HUES64 (cell line): Measurements from ENCODE around the gene TERT.

Experiments
- H3K27ac ChIP-seq: 2 replicates; pipeline ENCODE4 v1.7.0; 2013; ENCODE audit warnings: low read depth, low read length, inconsistent platforms
- H3K27me3 ChIP-seq: 2 replicates; pipeline ENCODE4 v1.6.1; 2013; ENCODE audit warnings: mild to moderate bottlenecking, low read length; ENCODE audit not compliant: insufficient read depth
- H3K36me3 ChIP-seq: 2 replicates; pipeline ENCODE4 v1.6.1; 2013; ENCODE audit warnings: mild to moderate bottlenecking, low read length; ENCODE audit not compliant: insufficient read depth
- H3K4me1 ChIP-seq: 2 replicates; pipeline ENCODE4 v1.6.1; 2013; ENCODE audit warnings: mild to moderate bottlenecking, low read length, moderate library complexity; ENCODE audit not compliant: insufficient read depth
- H3K4me3 ChIP-seq: 2 replicates; pipeline ENCODE4 v1.5.1; 2013; ENCODE audit warnings: mild to moderate bottlenecking, low read length, moderate library complexity
- H3K9ac ChIP-seq: 2 replicates; pipeline ENCODE4 v1.6.1; 2013; ENCODE audit warnings: mild to moderate bottlenecking, low read depth, low read length
- H3K9me3 ChIP-seq: 2 replicates; pipeline ENCODE4 v1.6.1; 2013; ENCODE audit warnings: low read depth, low read length; ENCODE audit not compliant: insufficient read depth
- WGBS: fragments of 150-250, 120-280 bp; methylation state at CpG from one replicate; pipeline ENCODE4 v1.1.7; 2013; ENCODE audit warnings: missing lambda C conversion rate; 5-methylcytosine and 5-hydroxymethylcytosine counted together

The TERT gene

GRCh38 chr5:1315709-1316587, 21.1 kb upstream of the TERT start:
- Histone ChIP-seq H3K4me1 (peaks cover 20% of the 10 kb centered on the region), H3K9ac (peak overlapping the region; percentile 9; the same call in 1 of the 2 replicates), H3K9me3 (peaks cover 1% of the 10 kb centered on the region; the same call in 1 of the 2 replicates), H3K27ac (peak overlapping the region; percentile 55; the same call in 1 of the 2 replicates), H3K27me3 (no peaks in the 10 kb centered on the region), H3K4me3 (peak overlapping the region; percentile 9; the same call in 1 of the 2 replicates), H3K36me3 (peaks cover 39% of the 10 kb centered on the region)
- 59% methylated on average over 33 of the region's 33 CpGs for WGBS

GRCh38 chr5:1315018-1315708, 20.3 kb upstream of the TERT start:
- no peak overlapping the region for H3K4me3 ChIP-seq
- no peak overlapping the region for H3K9ac ChIP-seq
- H3K36me3 ChIP-seq, result peaks cover 32% of the 10 kb centered on the region
- peaks cover 9% of the 10 kb centered on the region; the same call in 1 of the 2 replicates for H3K9me3 ChIP-seq
- WGBS, result 89% methylated on average over 13 of the region's 13 CpGs
- no peaks in the 10 kb centered on the region for H3K27me3 ChIP-seq
- H3K4me1 ChIP-seq, result peaks cover 20% of the 10 kb centered on the region
- H3K27ac ChIP-seq, result no peak overlapping the region

- Histone ChIP-seq H3K36me3 (peaks cover 26% of the 10 kb centered on the region), H3K9me3 (peaks cover 11% of the 10 kb centered on the region; the same call in 1 of the 2 replicates), H3K27me3 (no peaks in the 10 kb centered on the region), H3K4me1 (peaks cover 20% of the 10 kb centered on the region), H3K27ac (no peak overlapping the region), H3K9ac (no peak overlapping the region), H3K4me3 (no peak overlapping the region)
- WGBS, result 94% methylated on average over 13 of the region's 13 CpGs
These were observed 19.7 kb upstream of the TERT start for GRCh38 chr5:1314564-1314982.

- Histone ChIP-seq H3K9ac (no peak overlapping the region), H3K4me3 (no peak overlapping the region), H3K9me3 (peaks cover 11% of the 10 kb centered on the region; the same call in 1 of the 2 replicates), H3K27ac (no peak overlapping the region), H3K4me1 (peaks cover 20% of the 10 kb centered on the region), H3K27me3 (no peaks in the 10 kb centered on the region), H3K36me3 (peaks cover 13% of the 10 kb centered on the region)
- WGBS, result 90% methylated on average over 25 of the region's 25 CpGs
These were observed 18.3 kb upstream of the TERT start for GRCh38 chr5:1312993-1313833.

- WGBS, result 93% methylated on average over 7 of the region's 7 CpGs
- H3K27me3 ChIP-seq, result no peaks in the 10 kb centered on the region
- H3K9ac ChIP-seq, result no peak overlapping the region
- no peak overlapping the region for H3K27ac ChIP-seq
- no peak overlapping the region for H3K4me3 ChIP-seq
- H3K9me3 ChIP-seq, result peaks cover 11% of the 10 kb centered on the region; the same call in 1 of the 2 replicates
- H3K36me3 ChIP-seq, result peaks cover 3% of the 10 kb centered on the region; the same call in 1 of the 2 replicates
- H3K4me1 ChIP-seq, result peaks cover 20% of the 10 kb centered on the region
These were observed 17.3 kb upstream of the TERT start for GRCh38 chr5:1312206-1312605.

- Histone ChIP-seq H3K27ac (no peak overlapping the region), H3K9me3 (peaks cover 11% of the 10 kb centered on the region; the same call in 1 of the 2 replicates), H3K36me3 (no peaks in the 10 kb centered on the region), H3K4me1 (peaks cover 15% of the 10 kb centered on the region), H3K9ac (no peak overlapping the region), H3K27me3 (no peaks in the 10 kb centered on the region), H3K4me3 (no peak overlapping the region)
- 92% methylated on average over 15 of the region's 15 CpGs for WGBS
These were observed 16.7 kb upstream of the TERT start for GRCh38 chr5:1311439-1312055.

GRCh38 chr5:1310118-1310517, 15.2 kb upstream of the TERT start:
- H3K9me3 ChIP-seq, result peaks cover 11% of the 10 kb centered on the region; the same call in 1 of the 2 replicates
- no peak overlapping the region for H3K4me3 ChIP-seq
- no peaks in the 10 kb centered on the region for H3K36me3 ChIP-seq
- H3K27ac ChIP-seq, result no peak overlapping the region
- peaks cover under 1% of the 10 kb centered on the region; the same call in 1 of the 2 replicates for H3K4me1 ChIP-seq
- H3K9ac ChIP-seq, result no peak overlapping the region
- H3K27me3 ChIP-seq, result no peaks in the 10 kb centered on the region
- 90% methylated on average over 7 of the region's 7 CpGs for WGBS

- Histone ChIP-seq H3K4me1 (no peaks in the 10 kb centered on the region), H3K4me3 (no peak overlapping the region), H3K27me3 (no peaks in the 10 kb centered on the region), H3K36me3 (no peaks in the 10 kb centered on the region), H3K9me3 (no peaks in the 10 kb centered on the region), H3K9ac (no peak overlapping the region), H3K27ac (no peak overlapping the region)
- WGBS, result 79% methylated on average over 1 of the region's 2 CpGs
These were observed 9.2 kb upstream of the TERT start for GRCh38 chr5:1304033-1304432.

GRCh38 chr5:1302258-1302657, 7.4 kb upstream of the TERT start:
- Histone ChIP-seq H3K27me3 (peaks cover under 1% of the 10 kb centered on the region; the same call in 1 of the 2 replicates), H3K27ac (no peak overlapping the region), H3K4me1 (no peaks in the 10 kb centered on the region), H3K36me3 (no peaks in the 10 kb centered on the region), H3K4me3 (no peak overlapping the region), H3K9ac (no peak overlapping the region), H3K9me3 (no peaks in the 10 kb centered on the region)
- WGBS, result 98% methylated on average over 2 of the region's 2 CpGs

GRCh38 chr5:1300581-1301083, 5.8 kb upstream of the TERT start:
- H3K27ac ChIP-seq, result no peak overlapping the region
- 93% methylated on average over 20 of the region's 20 CpGs for WGBS

More at GRCh38 chr5:1300581-1301083, 5.8 kb upstream of the TERT start:
- no peak overlapping the region for H3K9ac ChIP-seq
- H3K27me3 ChIP-seq, result peaks cover 14% of the 10 kb centered on the region
- no peaks in the 10 kb centered on the region for H3K36me3 ChIP-seq
- H3K9me3 ChIP-seq, result no peaks in the 10 kb centered on the region
- no peaks in the 10 kb centered on the region for H3K4me1 ChIP-seq
- no peak overlapping the region for H3K4me3 ChIP-seq
